Activated CD8-positive, alpha-beta memory T cell treated with anti-CD3 and anti-CD28 coated beads, Interleukin-2, amount 50 U/mL, for 24 hours (primary cell): Measurements from ENCODE around the gene CPE.
"Not testable (repeated sequence)": the region's sequence is repeated elsewhere in the genome, so short reads cannot be mapped to it uniquely, and the experiment has no call there.

ENCODE experiments used
- DNase-seq: peaks from one replicate; pipeline ENCODE4 v3.0.0-alpha.2; 2020; ENCODE audit errors: extremely low read depth

CPE gene

DNA sequence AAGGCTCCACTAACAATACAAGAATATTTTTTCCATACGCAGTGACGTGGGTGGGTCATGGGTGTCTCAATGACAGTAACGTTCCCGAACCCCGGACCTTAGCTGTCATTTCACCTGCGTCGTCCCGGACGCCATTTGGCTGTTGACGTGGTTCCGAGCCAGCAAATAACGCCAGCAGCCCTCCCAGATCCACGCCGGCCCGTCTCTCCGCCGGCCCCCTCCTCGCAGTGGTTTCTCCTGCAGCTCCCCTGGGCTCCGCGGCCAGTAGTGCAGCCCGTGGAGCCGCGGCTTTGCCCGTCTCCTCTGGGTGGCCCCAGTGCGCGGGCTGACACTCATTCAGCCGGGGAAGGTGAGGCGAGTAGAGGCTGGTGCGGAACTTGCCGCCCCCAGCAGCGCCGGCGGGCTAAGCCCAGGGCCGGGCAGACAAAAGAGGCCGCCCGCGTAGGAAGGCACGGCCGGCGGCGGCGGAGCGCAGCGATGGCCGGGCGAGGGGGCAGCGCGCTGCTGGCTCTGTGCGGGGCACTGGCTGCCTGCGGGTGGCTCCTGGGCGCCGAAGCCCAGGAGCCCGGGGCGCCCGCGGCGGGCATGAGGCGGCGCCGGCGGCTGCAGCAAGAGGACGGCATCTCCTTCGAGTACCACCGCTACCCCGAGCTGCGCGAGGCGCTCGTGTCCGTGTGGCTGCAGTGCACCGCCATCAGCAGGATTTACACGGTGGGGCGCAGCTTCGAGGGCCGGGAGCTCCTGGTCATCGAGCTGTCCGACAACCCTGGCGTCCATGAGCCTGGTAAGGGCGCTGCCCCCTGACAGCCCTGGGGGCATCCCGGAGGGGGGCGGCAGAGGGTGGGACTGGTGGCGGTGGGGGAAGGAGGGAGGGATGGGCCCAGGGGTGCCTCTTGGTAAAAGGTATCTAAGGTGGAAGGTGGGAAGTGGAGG is at the start of gene CPE:
TSS of gene CPE (plus strand) at position 264 of the 933 bp plus-strand sequence. CDS start at position 478, 214 bp downstream.
- no peak for DNase-seq

DNA sequence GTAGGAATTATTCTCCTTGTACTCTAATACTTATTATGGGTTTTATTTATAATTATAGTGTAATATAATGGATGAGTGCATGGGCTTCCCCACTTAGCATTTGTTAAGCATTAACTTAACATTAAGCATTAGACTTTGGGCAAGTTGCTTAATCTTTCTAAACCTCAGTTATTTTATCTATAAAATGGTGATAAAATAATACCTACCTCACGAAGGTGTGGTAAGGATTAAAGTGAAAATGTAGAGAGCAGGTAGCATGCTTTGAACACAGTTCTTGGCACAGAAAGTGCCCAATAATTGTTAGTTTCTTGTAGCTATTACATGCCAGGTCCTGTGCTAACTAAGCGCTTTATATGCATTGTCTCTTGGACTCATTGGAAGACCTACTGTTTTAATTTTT is 48.7 kb upstream of the CPE start:
- no peak for DNase-seq

DNA sequence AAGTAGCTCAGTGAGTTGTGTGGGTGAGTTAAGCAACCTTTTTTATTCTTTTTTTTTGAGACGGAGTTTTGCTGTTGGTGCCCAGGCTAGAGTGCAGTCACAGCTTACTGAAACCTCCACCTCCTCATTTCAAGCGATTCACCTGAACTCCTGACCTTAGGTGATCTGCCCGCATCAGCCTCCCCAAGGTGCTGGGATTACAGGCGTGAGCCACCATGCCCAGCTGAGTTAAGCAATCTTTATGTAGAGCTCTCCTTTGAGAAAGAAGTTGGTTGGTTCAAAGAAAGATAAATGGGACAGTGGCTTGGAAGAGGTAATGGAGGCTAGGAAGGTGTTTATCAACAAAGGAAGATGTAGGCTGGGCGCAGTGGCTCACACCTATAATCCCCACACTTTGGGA is 48.1 kb upstream of the CPE start:
- no peak for DNase-seq

DNA sequence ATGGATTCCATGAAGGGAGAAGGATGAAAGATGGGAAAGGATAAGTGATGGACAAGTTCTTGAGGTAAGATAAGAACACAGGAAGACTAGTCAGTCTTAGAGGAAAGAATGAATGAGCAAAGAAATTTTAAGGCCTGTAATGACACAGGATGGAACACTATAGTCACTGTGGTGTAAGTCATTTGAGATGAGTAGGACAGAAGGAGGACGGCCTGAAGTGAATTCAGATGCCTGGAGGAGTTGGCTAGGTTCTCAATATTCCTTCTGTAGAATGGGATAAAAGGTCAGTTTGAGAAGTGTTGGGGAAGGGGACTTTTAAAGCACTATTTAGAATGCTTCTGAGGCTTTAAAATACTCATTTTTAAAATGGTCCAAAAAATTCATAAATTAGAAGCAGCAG is 47.4 kb upstream of the CPE start:
- DNase-seq, result no peak

DNA sequence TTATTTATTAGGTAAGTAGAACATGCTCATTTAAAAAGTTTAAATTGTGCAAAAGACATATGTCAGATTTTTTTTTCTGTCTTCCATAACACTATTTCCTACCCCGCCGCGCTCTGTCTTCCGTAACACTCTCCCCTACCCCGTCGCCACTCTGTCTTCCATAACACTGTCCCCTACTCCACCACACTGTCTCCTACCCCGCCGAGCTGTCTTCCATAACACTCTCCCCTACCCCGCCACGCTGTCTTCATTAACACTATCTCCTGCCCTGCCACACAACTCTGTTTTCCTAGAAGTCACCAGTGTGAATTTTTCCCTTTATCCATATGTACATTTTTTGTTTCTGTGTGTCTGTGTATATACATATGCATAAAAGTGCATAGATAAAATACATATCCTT is 47.0 kb upstream of the CPE start:
- DNase-seq, result no peak

DNA sequence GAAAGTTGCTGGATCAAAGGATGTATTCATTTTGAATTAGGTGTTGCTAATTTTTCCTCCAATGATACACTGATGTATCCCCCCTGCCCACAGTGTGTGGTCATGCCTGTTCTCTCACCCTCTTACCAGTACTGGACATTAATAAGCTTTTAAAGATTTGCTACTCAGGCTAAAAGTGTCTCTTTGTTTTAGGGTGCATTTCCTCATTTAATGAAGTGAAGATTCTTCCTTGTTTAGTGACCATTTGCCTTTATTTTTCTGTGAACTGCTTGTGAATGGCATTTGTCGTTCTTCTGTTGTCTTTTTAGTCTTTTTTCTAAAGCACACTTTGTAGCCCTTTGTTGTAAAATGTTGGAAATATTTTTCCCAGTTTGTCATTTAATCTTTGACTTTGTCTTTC is 46.3 kb upstream of the CPE start:
- DNase-seq, result no peak

DNA sequence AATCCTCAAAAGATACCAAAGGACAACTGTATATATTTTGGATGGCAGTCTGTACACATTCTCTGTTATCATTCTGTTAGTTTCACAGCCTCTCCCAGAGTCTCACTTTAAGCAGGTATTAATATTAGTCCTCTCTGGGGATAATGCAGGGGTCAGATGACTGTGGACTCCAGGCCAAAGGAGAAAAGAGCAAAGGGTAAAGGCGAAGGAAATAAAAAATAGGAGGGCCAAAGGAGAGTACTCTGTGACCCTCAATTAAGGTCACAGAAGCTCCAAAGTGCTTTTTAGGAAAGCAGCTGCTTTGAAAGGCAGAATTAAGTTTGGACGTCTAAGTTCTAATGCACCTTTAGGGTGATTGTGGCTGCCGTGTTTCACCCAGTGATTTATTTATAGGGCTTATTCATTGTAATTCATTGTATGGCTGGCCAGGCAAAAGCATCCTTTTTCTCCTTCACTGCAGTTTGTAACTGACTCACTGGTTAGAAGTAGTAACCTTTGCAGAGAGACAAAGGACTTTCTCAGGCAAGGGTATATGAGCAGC is 43.6 kb upstream of the CPE start:
- DNase-seq, result no peak

DNA sequence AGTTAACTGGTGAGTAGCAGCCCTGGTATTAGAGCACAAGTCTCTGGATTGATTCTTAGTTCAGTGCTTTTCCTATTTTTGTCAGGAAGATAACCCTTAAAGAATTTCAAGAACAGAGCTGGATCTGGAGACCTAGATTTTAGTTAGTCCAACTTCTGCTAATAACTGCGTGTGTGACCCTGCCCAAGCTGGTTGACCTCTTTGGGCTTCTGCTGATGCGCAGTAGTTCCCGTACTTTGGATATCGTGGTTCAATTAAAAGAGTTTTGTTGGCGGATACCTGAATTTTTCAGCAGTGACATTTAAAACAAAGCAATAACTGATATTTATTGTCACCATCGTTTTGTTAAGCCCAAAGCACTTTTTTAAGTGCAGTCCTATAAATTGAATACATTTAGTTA is 42.1 kb upstream of the CPE start:
- DNase-seq, result no peak

DNA sequence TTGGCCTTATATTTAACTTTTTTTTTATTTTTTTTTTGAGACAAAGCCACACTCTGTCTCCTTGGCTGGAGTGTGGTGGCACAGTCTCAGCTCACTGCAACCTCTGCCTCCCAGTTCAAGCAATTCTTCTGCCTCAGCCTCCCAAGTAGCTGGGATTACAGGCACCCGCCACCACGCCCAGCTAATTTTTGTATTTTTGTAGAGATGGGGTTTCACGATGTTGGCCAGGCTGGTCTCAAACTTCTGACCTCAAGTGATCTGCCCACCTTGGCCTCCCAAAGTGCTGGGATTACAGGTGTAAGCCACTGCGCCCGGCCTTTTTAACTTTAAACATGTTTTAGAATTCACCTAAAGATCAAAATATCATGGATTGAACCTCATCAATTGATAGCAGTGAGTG is 36.5 kb upstream of the CPE start:
- DNase-seq, result not testable (repeated sequence)

DNA sequence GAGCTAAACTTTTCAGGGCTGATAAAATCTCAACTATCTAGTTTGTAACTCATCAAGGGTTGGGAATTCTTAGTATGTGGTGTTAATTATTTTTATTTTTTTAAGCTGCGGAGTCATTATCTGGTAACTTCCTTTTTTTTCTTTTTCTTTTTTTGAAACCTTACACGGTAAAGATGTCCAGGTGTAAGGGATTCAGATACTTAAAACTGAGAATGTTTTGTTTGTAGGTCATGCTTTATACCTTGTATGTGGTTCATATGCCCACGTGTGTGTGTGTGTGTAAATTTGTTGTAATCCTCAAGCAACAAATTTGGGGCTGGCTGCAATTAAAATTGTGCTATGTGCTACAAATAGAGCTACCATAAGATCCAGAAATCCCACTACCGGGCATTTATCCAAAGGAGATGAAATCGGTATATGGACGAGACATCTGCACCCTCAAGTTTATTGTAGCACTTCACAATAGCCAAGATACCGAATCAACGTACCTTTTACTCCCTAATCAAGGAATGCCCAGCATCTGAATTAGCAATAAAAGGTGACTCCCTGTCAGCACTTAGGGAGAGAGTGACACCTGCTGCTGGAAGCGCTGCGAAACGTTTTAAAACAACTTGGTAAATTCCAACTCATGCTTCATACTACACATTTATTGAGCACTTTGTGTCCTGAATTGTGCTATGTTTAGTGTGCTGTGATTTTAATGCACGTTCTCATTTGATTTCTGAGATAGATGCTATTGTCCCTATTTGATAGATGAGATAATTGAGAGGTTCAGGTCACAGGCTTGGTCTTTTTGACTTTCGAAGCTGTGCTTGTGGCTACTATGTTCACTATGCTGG is 35.2 kb upstream of the CPE start:
- DNase-seq, result no peak

DNA sequence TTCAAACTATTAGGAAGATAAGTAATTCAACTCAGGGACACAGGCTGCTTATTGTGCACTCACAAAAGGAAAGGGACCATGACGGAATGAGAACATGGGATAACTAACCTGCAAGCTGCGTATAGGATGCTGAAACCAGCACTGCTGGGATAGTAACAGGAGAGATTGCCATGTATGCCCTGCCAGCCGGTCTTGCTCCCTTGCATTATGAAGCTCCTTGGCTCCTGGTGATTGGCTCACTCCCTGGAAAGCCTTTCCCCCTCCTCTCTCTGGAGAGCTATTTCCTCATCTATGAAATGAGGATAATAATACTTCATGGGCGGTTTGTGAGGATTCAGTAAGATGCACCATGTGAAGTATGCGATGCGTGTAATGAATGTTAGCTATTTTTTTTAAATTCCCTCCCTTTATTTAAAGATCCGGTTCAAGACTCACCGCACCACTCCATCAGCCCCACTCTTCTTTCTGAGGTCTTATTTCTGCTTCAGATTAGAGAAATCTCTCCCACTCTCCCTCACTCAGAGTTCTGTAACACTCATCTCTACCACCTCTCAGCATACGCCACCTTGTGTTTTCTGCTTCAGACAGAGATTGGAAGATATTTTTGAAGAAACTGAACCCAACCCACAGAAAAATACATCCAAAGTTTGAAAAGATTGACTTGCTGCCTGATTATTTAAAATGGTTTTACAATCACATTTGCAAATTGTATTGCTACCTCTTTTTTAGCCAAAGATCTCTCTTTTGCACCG is 33.0 kb upstream of the CPE start:
- no peak for DNase-seq

DNA sequence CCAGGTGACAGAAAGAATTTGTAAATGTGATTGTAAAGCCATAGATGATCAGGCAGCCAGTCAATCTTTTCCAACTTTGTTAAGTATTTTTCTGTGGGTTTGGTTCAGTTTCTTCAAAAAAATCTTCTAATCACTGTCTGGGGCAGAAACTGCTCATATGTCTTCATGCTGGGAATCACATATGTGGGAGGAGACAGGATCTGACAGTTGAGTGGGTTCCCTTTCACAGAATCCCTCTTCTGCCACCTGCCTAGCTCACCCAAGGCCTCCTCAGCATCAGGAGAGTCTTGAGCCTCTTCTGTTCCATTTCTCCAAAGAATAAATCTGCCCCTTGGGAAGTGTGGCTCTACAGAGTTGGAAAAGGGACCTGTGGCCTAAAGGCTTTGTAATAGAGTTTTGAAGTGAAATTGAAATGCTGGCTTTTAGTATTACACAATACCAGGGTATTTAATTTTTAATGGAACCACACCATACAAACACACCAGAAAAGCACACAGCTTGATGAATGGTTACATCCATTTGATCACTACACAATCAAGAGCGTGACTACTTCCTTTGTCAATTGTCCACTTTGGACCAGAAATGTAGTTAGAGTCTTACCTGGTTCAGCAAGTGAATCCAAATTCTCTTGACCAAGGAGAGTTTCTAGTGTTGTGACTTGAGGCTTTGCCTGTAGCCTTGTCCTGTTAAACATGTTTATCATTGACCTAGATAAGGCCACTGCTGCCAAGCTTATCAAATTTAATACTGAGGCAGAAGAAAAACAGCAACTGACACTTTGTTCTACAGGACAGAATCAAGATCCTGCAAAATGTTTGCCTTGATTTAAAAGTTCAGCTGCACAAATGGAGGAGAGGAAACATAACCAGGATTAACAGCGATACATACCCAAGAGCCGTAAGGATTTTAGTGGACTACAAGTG is 30.9 kb upstream of the CPE start:
- DNase-seq, result no peak

DNA sequence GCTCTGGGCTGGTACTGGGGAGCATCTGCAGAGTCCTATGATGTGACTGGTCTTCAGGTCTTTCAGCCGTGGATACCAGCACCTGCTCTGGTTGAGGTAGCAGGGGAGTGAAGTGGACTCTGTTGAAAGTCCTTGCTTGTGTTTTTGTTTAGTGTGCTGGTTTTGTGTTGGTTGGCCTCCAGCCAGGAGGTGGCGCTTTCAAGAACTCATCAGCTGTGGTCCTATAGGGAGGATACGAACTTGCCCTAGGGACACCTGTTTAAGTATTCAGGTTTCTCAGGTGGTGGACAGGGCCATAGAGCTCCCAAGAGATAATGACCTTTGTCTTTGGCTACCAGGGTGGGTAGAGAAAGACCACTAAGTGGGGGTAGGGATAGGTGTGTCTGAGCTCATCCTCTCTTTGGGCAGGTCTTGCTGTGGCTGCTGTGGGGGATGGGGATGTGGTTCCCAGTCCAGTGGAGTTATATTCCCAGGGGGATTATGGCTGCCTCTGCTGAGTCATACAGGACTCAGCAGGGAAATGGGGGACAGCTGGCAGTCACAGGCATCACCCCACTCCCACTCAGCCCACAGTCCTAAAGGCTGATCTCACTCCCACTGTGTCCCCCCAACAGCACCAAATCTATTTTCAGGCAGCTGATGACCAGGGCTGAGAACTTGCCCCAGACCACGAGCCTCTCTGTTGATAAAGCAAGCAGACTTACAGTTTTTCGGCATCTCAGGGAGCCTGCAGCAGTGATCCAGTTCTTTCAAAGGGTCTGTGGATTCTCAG is 27.3 kb upstream of the CPE start:
- no peak for DNase-seq

DNA sequence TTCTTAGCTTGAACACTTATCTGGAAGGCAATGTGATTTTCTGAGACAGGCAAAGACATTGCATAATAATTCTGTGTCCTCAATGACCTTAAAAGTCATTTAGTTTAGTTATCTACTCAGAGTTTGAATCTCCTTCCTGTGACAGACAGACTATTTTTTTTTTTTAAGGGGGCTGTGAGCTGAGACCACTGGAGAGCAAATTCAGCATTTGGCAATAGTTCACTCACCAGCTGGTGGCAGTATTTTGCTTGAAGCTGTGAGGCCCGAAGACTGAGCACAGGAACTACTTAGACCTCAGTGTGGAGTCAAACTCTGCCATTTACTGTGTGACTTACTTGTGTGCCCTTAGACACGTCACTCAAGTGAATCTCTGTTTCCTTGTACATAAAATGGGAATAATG is 22.9 kb upstream of the CPE start:
- DNase-seq, result no peak

DNA sequence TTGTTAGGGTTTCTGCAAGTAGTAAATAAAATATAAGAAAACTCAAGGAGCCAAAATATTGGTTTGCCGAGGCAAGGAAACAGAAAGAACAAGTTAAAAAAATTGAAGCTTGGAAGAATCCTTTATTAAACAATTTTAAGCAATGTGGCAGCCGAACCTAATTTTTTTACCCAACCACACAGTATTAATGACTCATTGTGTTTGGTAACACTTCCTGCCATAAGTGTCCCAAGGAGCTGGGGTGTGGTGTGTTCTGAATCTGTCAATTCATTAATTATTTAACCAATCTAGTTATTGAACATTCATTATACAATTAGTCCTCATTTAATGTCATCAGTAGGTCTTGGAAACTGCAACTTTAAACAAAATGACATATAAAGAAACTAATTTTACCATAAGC is 19.3 kb upstream of the CPE start:
- DNase-seq, result no peak

DNA sequence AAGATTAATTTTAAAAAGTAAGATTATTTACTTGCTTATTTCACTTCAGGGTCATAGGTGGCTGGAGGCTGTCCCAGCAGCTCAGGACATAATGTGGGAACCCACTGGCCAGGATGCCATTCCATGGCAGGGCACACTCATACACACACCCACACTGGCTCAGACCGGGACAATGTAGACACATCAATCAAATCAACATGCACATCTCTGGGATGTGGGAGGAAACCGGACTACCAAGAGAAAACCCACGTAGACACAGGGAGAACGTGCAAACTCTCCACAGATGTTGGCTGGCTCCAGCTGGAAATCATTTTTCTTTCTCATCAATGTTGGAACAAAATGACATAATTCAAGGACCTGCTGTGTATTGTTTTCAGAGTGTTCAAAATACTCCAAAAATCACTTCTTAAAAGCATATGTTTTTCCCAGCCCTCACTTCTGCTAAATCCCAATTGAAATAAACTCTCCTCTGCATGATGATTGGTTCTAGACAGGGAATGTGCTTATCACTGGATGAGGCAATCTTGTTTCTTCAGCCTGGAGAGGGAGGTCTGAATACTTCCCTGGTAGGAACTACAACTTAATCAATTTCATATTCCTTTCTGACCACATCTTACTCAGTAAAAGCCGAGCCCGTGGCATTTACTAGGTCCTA is 18.6 kb upstream of the CPE start:
- no peak for DNase-seq

DNA sequence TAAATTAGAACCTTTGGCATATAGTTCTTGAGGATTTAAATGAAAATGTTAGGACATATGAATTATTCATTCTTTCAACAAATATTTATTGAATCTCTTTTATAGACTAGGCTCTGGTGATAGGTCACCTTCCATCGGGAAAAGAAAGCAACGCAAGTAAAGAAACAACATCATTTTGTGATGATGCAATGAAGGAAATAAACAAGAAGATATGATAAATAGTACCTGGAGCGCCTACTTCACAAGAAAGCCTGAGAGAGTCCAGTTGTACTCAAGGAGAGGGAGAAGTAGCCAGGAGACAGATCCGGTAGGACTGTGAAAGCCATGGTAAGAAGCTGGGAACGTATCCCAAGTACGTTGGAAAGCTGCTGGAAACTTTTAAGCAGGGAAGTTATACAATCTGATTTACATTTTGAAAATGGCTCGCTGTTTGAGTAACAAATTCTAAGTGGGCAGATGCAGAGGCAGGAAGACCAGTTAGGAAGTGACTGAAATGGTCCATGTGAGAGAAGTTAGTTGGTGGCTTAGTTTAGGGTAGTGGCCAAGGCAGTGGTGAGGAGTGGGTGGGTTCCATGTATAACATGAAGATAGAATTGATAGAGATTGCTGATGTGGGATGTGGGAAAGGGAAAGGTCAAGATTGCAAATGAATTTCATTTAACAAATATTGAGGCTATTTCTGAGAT is 17.7 kb upstream of the CPE start:
- no peak for DNase-seq

DNA sequence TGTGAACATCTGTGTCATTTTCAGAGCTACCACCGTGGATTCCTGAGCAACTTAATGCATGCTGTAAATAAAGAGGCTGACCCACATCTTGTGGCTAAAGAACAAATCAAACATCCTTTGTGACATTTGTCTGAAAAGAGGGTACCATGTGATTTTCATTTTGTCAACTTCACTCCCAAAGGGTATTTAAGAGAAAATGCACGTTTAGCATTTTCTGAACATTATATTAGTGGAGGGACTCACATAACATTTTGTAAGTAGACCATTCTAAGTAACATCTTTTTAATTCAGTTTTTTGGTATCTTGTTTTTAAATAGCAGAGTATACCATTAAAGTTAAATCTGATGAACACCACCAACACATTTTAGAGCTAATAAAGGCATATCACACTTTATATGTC is 17.0 kb upstream of the CPE start:
- no peak for DNase-seq
